Activated CD8-positive, alpha-beta memory T cell treated with anti-CD3 and anti-CD28 coated beads for 36 hours (primary cell): ENCODE data around the gene PLEKHM3. TPM values are rescaled to one million over a fixed set of nuclear protein-coding genes. Genes with fewer than 3 reads are reported as not detected.

ENCODE experiments used
- CTCF ChIA-PET: fragments of 350-600 bp; sonication (Branson Sonifier 250); formaldehyde crosslinking; loops from one replicate; lab custom pipeline; 2021; ENCODE audit warnings: antibody characterized with exemption; lab: Charles Lee
- POLR2A ChIA-PET: fragments of 350-600 bp; sonication (Branson Sonifier 250); formaldehyde crosslinking; loops from one replicate; lab custom pipeline; 2021; ENCODE audit warnings: antibody characterized with exemption; lab: Charles Lee
- total RNA-seq, 2 experiments: library from RNA; stranded (reverse); gene quantifications; one replicate each; pipeline ENCODE4 v1.2.3, GENCODE V29; 2021

Gene PLEKHM3
- total RNA-seq, 2 experiments from 2014 or later = 5.1 to 5.5 TPM

DNA sequence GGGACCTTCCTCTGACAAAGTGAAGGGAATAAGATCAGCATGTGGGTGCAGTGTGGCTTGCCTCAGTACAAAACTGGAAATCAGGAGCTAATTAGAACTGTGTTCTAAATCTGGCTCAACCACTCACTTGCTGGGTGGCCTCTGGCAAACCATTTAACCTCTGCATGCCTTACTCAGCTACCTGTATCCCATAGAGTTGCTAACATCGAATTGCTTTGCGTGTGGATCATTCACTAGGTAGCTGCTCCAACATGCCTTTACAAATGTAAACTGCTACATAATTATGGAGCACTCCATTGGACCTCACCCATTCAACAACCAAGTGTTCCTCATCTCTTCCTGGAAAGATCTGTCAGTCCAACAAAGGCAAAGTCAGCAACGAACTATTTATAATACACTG lies 19.0 kb downstream of the PLEKHM3 start:
- ChIA-PET POLR2A (no interaction called here), CTCF (interaction anchor here (0.9 kb wide), 1 partner anchor 12 kb away, joined by 3 read pairs; no protein-coding TSS in a partner anchor)

DNA sequence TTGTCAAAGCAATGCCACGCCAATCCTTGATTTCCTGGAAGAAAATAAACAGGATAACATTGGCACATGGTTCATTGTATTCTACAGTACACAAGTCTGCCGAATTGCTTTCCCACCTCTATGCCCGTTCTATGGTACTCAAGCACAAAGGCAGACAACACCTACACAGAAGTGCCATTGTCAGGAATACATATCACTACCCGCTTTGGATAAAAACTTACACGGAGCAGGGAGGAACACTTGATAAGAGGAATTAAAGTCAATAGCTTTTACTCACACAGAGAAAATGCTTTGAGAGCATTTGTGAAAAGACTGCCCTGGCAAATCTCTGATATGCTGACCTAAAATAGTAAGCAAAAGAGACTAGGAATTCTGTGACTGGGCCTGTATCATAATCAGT lies 23.4 kb downstream of the PLEKHM3 start:
- CTCF ChIA-PET = no interaction called here
- POLR2A ChIA-PET = no interaction called here

DNA sequence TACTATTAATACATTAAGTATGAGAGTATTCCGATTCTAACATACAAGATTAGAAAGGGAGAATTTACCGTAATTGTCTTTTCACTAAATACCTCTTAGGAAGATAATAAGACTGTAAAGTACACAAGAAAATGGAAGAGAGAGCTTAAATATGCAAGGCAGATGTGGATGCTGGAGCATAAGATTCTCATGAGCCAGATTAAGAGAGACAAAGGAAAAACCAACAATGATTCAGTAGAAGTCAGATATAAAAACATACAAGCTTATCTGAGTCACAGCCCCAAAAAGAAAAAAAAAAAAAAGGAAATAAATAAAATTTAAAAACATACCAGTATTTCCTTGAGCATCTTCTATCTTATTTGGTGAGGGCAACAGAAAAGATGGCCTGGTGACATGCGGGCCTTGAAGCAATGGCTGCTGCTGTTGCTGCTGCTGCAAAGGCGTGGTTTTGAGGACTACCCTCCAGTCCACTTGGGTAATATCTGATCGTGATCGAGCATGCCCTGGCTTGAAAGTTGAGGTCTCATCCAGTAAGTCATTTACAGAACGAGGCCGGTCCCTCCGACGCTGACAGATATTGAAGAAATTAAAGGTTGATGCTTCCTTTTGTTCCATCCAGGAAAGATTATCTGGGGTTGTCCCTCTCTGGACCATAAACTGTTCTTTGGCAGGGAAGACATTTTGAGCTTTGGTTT lies 24.5 kb downstream of the PLEKHM3 start:
- CTCF ChIA-PET = no interaction called here
- POLR2A ChIA-PET = no interaction called here

DNA sequence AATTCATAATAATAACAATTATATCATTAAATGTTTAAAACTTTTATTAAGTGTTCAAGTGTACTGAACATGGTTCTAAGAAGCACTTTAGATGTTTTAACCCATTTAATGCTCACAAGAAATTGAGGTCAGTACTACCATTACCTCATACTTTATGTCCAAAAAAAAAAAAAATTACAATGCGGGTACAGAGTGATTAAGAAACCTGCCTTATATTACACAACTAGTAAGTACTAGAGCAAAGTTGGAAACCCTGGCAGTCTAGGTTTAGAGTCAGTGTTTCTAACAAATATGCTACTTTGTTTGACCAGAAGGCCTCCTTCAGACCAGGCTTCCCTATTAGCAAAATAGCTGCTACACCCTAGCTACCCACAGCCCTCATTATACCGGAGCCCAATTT lies 28.5 kb downstream of the PLEKHM3 start:
- ChIA-PET POLR2A (no interaction called here), CTCF (no interaction called here)

DNA sequence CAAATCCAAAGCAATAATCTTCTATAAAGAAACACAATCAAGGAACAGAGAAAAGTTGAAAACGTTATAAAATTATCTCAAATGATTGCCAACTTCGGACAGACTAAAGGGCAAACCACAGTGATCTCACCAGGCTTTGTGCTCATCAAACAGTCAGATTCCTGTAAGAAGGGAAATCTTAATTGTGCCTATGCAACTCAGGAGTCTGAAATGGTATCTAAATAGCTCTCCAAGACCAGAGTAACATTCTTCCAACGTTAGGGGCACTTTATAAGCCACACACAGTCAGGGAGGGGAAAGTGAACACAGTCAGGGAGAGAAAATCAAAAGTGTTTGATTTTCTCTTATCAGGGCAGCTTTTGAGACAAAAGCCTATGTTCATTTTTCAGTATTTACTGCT lies 29.4 kb downstream of the PLEKHM3 start:
- ChIA-PET POLR2A (no interaction called here), CTCF (no interaction called here)

DNA sequence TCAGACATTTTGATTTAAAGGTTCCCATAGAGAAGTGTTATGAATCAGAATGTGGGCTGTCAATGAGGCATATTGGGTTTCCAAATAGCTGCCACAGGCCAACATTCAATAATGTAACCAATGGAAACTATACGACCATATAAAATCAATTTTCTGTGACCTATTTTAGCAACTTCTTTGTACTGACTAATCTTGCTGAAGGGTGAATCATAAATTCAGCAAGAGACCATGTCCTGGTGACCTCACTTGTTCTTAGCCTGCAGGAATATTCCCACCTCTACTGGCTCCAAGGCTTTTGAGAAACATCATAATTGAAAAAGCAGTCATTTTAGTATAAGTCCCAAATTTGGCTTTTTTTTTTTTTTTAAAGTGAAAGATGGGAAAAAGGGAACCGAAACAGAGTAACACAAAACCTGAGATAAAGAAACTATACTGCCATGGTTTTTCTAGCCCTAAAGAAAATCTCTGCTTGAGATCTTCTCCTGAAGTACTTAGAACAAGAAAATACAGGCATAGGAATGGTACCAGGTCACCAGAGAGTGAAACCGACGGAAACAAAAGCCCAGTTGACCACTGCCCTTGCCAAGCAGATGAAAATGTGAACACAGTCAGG lies 32.1 kb downstream of the PLEKHM3 start:
- ChIA-PET POLR2A (no interaction called here), CTCF (no interaction called here)

DNA sequence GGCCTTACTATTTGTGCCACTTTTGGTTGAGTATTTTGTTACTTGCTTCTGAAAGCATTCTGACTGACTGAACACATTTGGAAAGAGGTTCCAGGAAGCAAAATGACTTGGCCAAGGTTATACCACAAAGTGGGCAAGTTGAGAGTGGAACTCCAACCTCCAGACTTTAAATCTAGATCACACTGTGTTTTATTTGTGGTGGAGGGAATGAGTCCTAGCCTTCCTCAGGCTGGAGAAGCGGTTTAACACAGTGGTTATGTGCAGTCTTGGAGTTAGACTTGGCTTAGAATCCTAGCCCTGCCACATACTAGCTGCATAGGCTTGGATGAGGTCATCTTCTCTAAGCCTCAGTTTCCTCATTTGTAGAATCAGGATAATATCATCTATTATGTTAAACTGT lies 33.4 kb downstream of the PLEKHM3 start:
- POLR2A ChIA-PET = no interaction called here

DNA sequence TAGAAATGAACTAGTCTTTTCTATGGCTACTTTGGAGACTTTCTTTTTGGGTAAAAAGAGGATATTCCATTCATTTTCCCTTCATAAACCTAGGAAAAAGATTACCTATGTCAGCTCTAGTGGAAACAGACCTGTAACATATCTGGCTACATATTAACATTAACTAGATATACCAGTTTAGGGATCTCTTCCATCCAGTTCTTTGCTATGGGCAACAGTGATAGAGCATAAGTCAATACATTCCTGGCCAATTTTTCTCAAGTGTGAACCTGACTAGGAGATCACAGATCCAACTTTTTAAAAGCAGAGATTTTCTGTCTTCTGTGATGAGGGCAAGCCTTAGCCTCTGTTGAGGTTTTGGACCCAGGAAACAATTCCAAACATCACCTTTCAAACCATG lies 34.5 kb downstream of the PLEKHM3 start:
- POLR2A ChIA-PET = no interaction called here
- CTCF ChIA-PET = no interaction called here

More for the DNA sequence above, 33.4 kb downstream of the PLEKHM3 start:
- CTCF ChIA-PET = no interaction called here

DNA sequence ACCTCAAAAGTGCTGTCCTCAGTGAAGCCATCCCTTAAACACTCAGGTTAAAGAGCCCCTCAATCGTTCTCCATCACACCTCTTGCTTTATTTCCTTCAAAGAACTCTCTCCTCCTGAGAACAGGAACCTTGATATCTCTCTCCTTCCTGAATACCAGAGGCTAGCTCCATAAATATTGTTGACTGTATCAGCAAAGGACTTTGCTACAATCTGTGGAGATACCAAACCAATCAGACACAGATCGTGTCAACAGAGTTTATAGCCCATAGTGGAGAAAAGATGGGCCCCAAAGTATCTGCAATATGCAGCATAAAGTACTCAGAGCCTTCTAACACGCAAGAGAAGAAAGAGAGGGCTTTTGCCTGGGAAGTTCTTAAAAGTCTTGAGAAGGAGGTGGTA lies 36.4 kb downstream of the PLEKHM3 start:
- CTCF ChIA-PET = no interaction called here

DNA sequence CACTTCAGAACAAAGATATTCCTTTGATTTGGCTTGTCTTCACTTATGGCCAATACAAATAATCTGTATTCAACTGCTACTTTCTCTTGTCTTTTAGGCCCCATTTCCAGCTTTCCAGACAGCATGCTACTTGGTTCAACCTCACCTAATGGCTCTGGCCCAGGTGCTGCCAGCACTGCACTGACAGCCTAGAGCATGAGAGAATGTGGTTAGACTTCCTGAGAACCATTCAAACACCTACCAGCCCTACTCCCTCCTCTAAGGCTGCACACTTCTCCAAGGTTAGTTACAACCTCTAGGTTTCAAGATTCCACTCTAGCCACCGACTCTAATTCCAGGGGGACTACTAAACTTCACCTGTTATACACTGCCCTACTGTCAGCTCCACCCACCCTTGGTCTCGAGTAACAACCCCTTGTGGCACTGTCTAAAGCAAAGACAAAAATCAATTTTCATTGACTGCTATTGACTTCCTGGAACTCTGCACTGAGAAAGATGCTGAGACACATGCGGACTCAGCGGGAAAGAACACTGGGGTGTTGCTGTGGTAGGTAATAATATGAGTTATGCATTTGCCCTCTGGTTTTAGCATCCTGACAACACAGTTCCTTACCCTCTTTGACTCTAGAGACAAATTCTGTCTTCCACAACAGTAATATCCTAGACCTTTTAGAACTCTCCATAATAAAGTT lies 38.2 kb downstream of the PLEKHM3 start:
- POLR2A ChIA-PET = no interaction called here
- CTCF ChIA-PET = no interaction called here

More for the DNA sequence above, 36.4 kb downstream of the PLEKHM3 start:
- POLR2A ChIA-PET = no interaction called here

DNA sequence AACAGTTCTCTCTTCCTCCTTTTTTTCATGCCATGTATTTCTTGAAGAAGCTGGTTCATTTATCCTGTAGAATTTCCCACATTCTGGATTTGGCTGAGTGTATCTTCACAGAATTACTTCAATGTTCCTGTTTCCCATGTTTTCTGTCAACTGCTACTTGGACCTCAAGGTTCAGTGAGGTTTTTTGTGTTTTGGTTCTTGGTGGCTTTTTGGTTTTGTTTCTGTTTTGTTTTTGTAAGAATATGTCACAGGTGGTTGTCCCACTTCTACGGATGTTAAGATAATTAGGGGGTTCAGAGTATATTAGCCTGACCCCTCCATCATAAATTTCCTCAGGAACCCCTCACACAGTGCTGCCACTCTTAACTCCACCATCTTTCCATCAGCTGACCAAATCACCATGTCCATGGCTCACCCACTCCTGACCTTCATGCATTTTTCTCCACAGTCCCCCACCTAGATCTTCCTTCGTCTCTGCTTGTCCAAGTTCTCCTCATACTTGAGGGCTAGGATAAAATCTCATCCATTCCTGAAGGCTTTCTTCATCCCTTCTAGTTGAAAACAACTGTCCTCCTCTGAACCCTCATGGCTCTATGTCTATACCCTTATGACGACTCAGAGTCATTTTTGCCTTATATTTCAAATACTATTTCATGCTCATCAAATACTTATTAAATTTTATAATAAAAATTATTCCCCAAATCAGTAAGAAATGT lies 40.4 kb downstream of the PLEKHM3 start:
- ChIA-PET POLR2A (no interaction called here), CTCF (no interaction called here)

DNA sequence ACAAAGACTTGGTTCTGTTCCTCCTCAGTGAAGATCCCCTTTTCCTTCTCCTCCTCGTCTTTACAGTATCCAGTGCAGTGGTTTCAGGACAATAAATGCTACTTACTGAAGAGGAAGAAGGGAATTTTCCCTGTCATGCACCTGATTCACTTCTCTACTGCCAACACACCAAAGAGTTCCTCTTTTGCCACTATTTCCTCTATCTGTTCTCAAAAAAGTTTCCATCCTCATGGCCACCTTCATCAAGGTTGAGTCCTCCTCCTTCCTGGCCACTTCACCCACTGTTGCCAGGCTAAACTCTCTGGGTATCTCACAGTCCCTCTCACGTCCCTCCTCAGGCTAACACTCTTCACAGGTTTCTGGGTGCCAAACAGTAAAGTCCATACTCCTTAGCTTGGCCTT lies 41.7 kb downstream of the PLEKHM3 start:
- POLR2A ChIA-PET = no interaction called here
- CTCF ChIA-PET = no interaction called here

DNA sequence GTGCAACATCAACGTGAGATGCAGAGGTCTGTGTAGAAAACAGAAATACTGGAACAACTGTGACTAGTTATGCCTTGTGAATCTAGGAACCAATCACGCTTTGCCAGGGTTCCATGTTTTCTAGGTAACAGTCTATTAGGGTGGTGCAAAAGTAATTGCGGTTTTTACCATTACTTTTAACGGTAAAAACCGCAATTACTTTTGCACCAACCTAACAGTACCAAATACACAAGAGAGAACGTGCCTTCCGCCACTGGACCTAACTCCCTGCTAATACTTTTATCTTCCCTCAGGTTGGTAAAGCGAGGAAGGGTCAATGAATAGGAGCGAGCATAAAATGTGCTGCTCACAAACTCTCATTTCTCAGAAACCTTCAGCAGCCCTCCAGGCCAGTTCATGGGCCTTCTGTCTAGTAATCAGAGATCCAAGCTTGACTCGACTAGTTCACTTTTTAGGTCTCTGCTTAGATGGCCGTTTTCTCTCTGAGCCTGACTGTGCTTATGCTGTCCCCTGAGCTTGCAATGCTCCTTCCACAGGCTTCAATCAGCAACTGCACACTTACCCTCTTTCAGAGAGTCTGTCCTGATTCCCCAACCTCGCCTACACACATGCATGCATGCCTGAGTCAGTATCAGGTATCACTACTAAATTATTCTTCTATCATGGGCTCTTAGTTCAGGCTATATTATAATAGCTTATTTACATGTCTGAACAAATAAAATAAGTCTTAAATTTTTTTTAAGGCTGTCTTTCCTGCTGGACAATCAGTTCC lies 47.0 kb downstream of the PLEKHM3 start:
- CTCF ChIA-PET = interaction anchor here (0.8 kb wide), 1 partner anchor 63 kb away, joined by 3 read pairs; no protein-coding TSS in a partner anchor
- POLR2A ChIA-PET = no interaction called here

DNA sequence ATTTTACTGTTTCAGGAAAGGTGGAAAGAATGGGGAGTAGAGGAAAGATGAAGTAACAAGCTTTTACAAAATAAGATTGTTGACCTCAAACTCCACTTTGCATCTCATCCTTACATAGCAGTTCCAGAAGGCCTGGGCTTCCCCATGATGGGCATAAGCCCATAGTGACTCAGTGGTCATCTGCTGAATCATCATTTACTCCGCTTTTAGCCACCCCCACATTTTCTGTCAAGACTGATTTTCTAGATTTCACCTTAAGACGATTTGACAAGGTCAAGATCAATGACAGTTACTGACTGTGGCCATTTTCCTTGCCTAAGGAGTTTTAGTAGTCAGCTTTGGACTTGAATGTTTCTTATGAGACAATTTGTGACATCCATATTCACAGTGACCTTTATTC lies 49.4 kb downstream of the PLEKHM3 start:
- CTCF ChIA-PET = interaction anchor here (0.6 kb wide), 1 partner anchor 231 kb away, joined by 4 read pairs; no protein-coding TSS in a partner anchor
- POLR2A ChIA-PET = no interaction called here

DNA sequence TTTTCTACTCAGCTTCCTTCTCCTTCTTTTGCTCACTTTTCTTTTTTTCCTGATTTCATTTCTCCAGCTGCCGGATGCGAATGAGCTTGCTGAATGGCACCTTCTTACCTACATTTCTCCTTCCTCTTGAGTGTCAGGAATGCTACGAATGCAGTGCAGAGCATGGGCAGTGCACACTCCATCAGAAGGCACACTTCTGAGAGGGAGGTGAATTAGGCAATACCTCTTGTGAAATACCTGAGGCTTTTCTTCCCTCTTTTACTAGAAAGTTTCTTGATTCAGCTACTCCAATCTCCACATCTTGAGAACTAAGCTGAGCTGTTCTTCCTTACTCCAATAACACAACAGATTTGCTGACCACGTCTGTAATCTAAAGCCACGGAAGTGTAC lies 51.1 kb downstream of the PLEKHM3 start:
- POLR2A ChIA-PET = no interaction called here

DNA sequence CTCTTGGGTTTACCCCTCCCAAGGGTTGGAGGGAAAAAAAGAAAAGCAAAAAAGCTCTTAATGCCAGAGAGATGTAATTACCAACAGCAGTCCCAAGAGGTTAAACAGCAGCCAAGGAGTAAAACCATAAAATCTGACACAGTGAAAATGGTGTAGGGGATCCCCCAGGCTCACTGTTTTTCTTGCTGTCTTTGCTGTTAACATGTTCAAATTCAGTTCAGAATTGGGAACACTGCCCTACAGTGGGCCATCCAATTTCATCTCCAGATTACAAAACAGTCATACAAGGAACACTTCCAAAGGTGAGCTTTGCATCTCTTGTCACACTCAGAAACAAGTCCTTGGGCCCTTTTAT lies 54.5 kb downstream of the PLEKHM3 start:
- ChIA-PET CTCF (interaction anchor here (1.8 kb wide), 1 partner anchor 13 kb away, joined by 5 read pairs; no protein-coding TSS in a partner anchor), POLR2A (no interaction called here)

More for the DNA sequence above, 51.1 kb downstream of the PLEKHM3 start:
- CTCF ChIA-PET = interaction anchor here (0.9 kb wide), 1 partner anchor 213 kb away, joined by 3 read pairs; no protein-coding TSS in a partner anchor

DNA sequence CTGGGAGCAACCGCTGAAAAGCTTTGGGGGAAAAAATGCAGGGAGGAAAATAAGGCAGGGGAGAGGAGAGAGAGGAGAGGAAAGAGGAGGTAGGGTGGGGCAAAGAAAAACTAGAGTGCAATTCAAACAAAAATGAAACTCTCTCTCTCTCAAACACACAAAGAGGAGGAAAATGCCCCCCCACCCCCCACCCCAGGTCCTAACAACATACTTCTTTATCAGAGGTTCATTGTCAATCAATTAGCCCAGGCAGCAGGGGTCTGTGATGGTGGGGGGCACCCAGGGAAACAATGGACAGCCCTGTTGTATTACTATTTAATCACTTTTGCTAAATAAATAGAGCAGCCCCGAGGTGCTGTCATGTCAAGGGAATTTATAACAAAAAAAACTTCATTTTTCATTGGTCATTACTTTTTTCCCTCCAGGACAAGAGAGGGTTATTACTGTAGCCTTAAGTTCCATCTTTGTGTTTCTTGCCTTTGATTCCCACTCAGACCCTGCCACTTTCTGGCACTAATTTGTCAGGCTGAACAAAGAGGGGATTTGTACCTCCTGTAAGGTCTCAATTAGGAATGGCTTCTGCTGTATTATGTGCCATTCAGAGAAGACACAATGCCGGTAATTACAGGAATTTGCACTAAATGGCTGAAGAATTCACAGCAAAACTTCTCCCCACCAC lies 55.0 kb downstream of the PLEKHM3 start:
- POLR2A ChIA-PET = no interaction called here
- CTCF ChIA-PET = no interaction called here

DNA sequence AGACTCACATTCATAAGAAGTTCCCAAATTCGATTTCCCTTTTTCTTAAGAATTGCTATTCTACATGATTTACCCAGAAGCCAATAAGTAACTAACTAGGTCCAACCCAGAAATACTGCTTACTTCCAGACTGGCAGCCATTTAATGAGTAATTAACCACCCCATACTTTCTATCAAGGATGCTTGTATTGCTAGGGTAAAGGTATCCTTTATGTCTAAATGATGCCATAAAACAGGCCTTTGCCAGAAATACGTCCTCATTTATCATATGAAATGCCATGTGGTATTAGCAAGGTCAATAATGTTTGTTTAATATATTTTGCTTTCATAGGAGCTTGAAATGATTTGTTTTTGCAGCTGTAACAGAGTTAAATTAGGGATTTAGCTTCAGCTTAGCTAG lies 56.1 kb downstream of the PLEKHM3 start:
- CTCF ChIA-PET = no interaction called here
- POLR2A ChIA-PET = no interaction called here

DNA sequence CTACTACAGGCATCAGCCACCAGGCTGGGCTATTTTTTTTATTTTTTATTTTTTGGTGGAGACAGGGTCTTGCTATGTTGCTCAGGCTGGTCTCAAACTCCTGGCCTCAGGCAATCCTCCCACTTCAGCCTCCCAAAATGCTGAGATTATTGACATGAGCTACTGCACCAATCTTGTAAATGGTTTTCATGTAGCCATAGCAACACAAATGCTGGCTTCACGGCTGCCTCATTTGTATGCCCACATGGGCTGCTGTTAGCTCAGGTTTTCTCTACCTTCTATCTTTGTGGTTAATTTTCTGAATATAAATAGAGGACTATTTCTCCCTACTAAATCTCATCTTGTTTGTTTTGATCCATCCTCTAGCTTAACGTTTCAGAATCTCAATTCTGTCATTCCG lies 58.2 kb downstream of the PLEKHM3 start:
- POLR2A ChIA-PET = no interaction called here
- CTCF ChIA-PET = no interaction called here
